GM10248 (cell line): ENCODE data around the gene PANK1.

ENCODE experiments used
- CTCF ChIA-PET: fragments of 300-600 bp; sonication (Branson Sonifier 250); formaldehyde crosslinking; extraction: SDS; loops from one replicate; lab custom pipeline; 2021; ENCODE audit warnings: antibody characterized with exemption; lab: Yijun Ruan, JAX
- POLR2A ChIA-PET: fragments of 350-650 bp; sonication (Branson Sonifier 250); formaldehyde crosslinking; extraction: SDS; loops from one replicate; lab custom pipeline; 2020; ENCODE audit warnings: antibody characterized with exemption; lab: Yijun Ruan, JAX
- DNase-seq: peaks from one replicate; pipeline ENCODE4 v3.0.0; 2012; ENCODE audit errors: extremely low spot score
- TF ChIP-seq, protein P1 (sequence below): IDR thresholded peaks from 2 replicates; pipeline ENCODE4 v1.5.1; 2012; ENCODE audit warnings: mild to moderate bottlenecking, low read depth; ENCODE audit errors: extremely low read depth, missing control alignments, control extremely low read depth

Gene PANK1

DNA sequence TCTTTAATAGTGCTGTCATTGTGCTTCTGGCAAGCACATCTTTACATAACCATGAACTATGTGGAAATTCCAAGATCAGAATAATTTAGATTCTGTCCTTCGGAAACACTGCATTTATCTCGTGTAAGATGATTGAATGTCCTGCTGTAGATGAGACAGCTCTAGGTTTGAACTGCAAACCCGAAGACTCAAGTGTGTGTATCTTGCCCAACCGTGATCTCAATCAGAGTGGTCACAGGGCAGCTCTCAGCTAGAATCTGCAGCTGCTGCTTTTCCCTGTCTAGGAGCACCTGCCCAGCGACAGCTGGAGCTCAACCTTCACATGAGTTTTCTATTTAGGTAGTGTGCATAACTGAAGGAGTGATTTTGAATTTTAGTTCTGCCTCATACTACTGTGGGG is 38.8 kb upstream of the PANK1 start:
- TF ChIP-seq, protein P1, sequence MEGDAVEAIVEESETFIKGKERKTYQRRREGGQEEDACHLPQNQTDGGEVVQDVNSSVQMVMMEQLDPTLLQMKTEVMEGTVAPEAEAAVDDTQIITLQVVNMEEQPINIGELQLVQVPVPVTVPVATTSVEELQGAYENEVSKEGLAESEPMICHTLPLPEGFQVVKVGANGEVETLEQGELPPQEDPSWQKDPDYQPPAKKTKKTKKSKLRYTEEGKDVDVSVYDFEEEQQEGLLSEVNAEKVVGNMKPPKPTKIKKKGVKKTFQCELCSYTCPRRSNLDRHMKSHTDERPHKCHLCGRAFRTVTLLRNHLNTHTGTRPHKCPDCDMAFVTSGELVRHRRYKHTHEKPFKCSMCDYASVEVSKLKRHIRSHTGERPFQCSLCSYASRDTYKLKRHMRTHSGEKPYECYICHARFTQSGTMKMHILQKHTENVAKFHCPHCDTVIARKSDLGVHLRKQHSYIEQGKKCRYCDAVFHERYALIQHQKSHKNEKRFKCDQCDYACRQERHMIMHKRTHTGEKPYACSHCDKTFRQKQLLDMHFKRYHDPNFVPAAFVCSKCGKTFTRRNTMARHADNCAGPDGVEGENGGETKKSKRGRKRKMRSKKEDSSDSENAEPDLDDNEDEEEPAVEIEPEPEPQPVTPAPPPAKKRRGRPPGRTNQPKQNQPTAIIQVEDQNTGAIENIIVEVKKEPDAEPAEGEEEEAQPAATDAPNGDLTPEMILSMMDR, result no peak
- ChIA-PET POLR2A (no interaction called here), CTCF (interaction anchor here (1.3 to 2.1 kb wide), 3 partner anchors 9 to 17 kb away, joined by 3 to 7 read pairs (median 3); partner anchors contain the start of gene KIF20B)
- DNase-seq, result no peak

DNA sequence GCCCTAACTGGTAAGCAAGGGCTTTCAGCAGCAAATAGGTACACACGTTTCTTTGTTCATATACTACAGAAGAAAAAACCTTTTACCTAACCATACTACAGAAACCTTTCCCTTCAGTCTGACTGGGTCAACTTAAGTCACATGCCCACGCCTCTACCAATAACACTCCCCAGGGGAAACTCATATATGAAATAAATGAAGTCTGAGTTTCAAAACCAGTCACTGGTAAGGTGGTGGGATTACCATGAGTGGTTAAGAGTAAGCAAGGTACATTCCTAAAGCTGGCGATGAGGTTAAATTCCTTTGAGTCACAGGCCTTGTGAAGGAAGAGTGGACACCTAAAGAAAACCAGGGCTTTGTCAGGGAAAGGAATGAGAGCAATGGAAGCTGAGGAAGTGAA is 34.9 kb upstream of the PANK1 start:
- TF ChIP-seq, protein P1, result no peak
- no peak for DNase-seq
- ChIA-PET POLR2A (no interaction called here), CTCF (interaction anchor here (0.7 to 2.0 kb wide), 6 partner anchors 9 to 69 kb away, joined by 3 to 7 read pairs (median 4); partner anchors contain the start of gene KIF20B)

DNA sequence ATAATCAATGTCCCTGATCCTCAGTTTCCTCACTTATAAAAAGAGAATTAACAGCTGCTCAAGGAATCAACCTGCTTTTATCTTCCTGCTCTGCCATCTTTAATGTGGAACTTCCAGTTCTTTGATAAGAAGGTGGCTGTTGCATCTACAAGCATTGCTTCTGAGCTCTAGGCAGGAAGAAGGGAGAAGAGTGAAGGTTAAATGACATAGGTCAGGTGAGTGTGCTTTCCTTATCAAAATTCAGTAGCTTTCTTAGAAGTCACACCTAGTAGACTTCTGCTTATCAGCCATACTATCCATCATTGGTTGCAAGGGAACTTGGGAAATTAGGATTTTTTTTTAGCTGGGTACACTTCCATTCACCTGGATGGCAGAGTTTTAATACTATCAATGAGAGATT is 32.3 kb upstream of the PANK1 start:
- POLR2A ChIA-PET, result no interaction called here
- CTCF ChIA-PET, result interaction anchor here (1.1 to 1.8 kb wide), 4 partner anchors 9 to 31 kb away, joined by 3 to 8 read pairs (median 4); no protein-coding TSS in a partner anchor

DNA sequence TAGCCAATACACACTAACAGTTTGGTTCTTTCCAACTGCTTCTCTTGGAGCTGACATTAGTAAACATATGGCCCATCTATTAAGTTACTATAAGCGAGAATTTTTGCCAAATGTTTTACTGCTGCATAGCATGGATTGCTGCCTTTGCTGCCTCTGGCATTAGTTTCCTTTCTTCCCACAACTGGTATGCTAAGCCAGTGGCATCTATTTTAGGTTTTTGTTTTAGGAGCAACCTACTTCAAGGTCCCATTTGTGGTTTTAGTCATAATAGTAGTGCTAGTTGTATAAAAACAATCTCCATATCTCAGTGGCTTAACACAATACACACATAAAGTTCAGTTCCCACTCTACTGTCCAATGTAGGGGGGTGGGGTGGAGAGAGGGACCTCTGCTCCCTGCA is 25.9 kb upstream of the PANK1 start:
- CTCF ChIA-PET, result interaction anchor here (1.0 to 4.4 kb wide), 3 partner anchors 9 to 30 kb away, joined by 3 to 24 read pairs (median 4); partner anchors contain the start of gene KIF20B
- no peak for DNase-seq

More for the DNA sequence above, 32.3 kb upstream of the PANK1 start:
- TF ChIP-seq, protein P1, result no peak
- DNase-seq, result no peak

DNA sequence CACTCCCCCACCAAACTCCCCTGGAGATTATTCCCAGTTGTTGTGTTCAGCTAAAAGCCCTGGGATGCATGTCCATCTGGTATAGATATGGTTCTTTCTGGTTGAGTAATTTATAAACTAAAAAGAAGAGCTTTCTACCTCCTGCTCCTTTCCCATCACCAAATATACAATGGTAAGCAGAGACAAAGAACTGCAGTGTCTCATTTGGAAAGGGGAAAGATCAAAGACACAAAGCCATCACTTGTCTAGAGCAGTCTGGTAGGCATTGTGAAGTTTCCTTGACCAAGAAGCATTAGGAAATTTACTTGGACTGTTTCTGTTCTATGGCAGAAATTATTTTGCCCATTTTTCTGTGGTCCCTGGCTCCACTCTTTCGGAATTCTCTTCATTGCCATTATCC is 24.9 kb upstream of the PANK1 start:
- TF ChIP-seq, protein P1, result no peak
- POLR2A ChIA-PET, result no interaction called here
- no peak for DNase-seq
- CTCF ChIA-PET, result interaction anchor here (0.9 to 4.4 kb wide), 3 partner anchors 11 to 21 kb away, joined by 3 to 24 read pairs (median 4); no protein-coding TSS in a partner anchor

More for the DNA sequence above, 25.9 kb upstream of the PANK1 start:
- TF ChIP-seq, protein P1, result no peak
- POLR2A ChIA-PET, result no interaction called here

DNA sequence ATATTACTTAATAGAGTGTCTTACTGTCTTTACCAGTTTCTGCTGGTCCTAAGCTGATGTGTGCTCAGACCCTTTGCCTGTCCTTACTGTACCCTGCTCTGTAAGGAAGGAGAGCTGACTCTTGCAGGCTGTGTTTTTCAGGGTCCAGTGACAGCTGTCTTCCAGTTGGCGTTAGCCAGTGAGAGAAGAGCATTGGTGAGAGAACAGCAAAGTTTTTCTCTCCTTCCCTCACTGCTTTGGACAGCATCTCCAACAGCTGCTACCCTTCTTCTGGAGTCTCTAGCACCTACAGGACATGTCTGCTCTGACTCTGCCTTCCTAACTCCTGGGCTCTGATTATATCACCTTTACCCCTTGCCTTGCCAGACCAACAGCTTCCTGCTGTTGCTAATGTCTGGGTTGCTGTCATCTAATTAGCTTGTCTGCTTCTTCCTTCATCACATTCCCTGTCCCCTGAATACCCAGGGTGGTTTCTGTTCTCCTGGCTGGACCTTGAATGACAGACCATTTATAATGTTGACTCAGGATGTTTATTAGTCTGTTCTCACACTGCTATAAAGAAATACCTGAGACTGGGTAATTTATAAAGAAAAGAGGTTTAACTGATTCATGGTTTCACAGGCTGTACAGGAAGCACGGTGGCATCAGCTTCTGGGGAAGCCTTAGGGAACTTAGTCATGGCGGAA is 23.5 kb upstream of the PANK1 start:
- ChIA-PET POLR2A (no interaction called here), CTCF (interaction anchor here (1.0 to 4.4 kb wide), 6 partner anchors 9 to 25 kb away, joined by 3 to 24 read pairs (median 3); no protein-coding TSS in a partner anchor)
- TF ChIP-seq, protein P1, result no peak

More for the DNA sequence above, 23.5 kb upstream of the PANK1 start:
- no peak for DNase-seq
